Astrocyte (in vitro differentiated cells and primary cell): ENCODE measurements around the gene C16orf95.

Source experiments
- CTCF ChIP-seq: IDR thresholded peaks from 2 replicates; pipeline ENCODE4 v1.5.1; 2011; ENCODE audit warnings: low read depth, mild to moderate bottlenecking, inconsistent platforms, low read length, moderate library complexity; ENCODE audit not compliant: insufficient read depth
- EZH2 ChIP-seq: IDR thresholded peaks from 2 replicates; pipeline ENCODE4 v1.6.1; 2012; ENCODE audit warnings: mild to moderate bottlenecking, low read length, inconsistent platforms; ENCODE audit not compliant: insufficient read depth

- TF ChIP-seq CTCF: no peak
- no peak for TF ChIP-seq EZH2
Measured at GRCh38 chr16:87303962-87304521, 13.2 kb downstream of the C16orf95 start.
